OCI-LY7 (cell line): ENCODE data around the gene WDR73.

Experiments
- CTCF ChIP-seq: fragments of 200-600 bp; sonication (generic); conservative IDR thresholded peaks from 2 replicates; pipeline ENCODE4 v1.5.1; 2014; ENCODE audit warnings: mild to moderate bottlenecking, antibody characterized with exemption, low read length, moderate library complexity, mixed read lengths
- EZH2phosphoT487 ChIP-seq: fragments of 200-600 bp; sonication (generic); IDR thresholded peaks from 2 replicates; pipeline ENCODE4 v1.6.1; 2018; ENCODE audit warnings: low read depth, borderline replicate concordance, mild to moderate bottlenecking, mixed run types, antibody characterized with exemption, low read length, moderate library complexity, mixed read lengths

- TF ChIP-seq CTCF (no peak), EZH2phosphoT487 (no peak)
Measured at GRCh38 chr15:84604826-84605553, 49.1 kb downstream of the WDR73 start.
